WTC11 (cell line): Measurements from ENCODE around the gene CDKL5.

ENCODE experiments used
- AFF4 ChIP-seq: sonication (generic); formaldehyde crosslinking; IDR thresholded peaks from 2 replicates; pipeline ENCODE4 v1.8.1; 2023; ENCODE audit warnings: mild to moderate bottlenecking, missing genetic modification reagents, borderline replicate concordance
- CBFB ChIP-seq: sonication (generic); formaldehyde crosslinking; IDR thresholded peaks from 2 replicates; pipeline ENCODE4 v1.8.1; 2022; ENCODE audit warnings: mild to moderate bottlenecking, low read depth, missing genetic modification reagents
- CREB1 ChIP-seq: sonication (generic); formaldehyde crosslinking; IDR thresholded peaks from 2 replicates; pipeline ENCODE4 v1.8.0; 2023; ENCODE audit warnings: mild to moderate bottlenecking, missing genetic modification reagents
- FOXJ3 ChIP-seq: sonication (generic); formaldehyde crosslinking; IDR thresholded peaks from 2 replicates; pipeline ENCODE4 v1.9.0; 2021; ENCODE audit warnings: missing genetic modification reagents, mild to moderate bottlenecking, borderline replicate concordance
- HMGXB4 ChIP-seq: sonication (generic); formaldehyde crosslinking; IDR thresholded peaks from 2 replicates; pipeline ENCODE4 v1.8.1; 2023; ENCODE audit warnings: mild to moderate bottlenecking, moderate library complexity, missing genetic modification reagents
- SOX15 ChIP-seq: fragments of 250-450 bp; sonication (Bioruptor Pico); IDR thresholded peaks from 2 replicates; pipeline ENCODE4 v1.9.0; 2021; ENCODE audit warnings: mild to moderate bottlenecking
- ZBTB21 ChIP-seq: sonication (generic); formaldehyde crosslinking; IDR thresholded peaks from 2 replicates; pipeline ENCODE4 v1.8.1; 2023; ENCODE audit warnings: mild to moderate bottlenecking, missing genetic modification reagents, borderline replicate concordance
- ZNF423 ChIP-seq: fragments of 250-450 bp; sonication (Bioruptor Pico); IDR thresholded peaks from 2 replicates; pipeline ENCODE4 v2.1.2; 2022; ENCODE audit warnings: mild to moderate bottlenecking, moderate library complexity
- ZNF425 ChIP-seq: fragments of 250-450 bp; sonication (Bioruptor Pico); conservative IDR thresholded peaks from 2 replicates; pipeline ENCODE4 v1.9.0; 2021; ENCODE audit warnings: mild to moderate bottlenecking
- TF ChIP-seq, protein P1 (sequence below): fragments of 200-600 bp; IDR thresholded peaks from 2 replicates; pipeline ENCODE4 v1.8.0; 2022; ENCODE audit warnings: antibody characterized with exemption
- TF ChIP-seq, protein P2 (sequence below): sonication (generic); formaldehyde crosslinking; IDR thresholded peaks from 2 replicates; pipeline ENCODE4 v1.8.0; 2022; ENCODE audit warnings: mild to moderate bottlenecking, missing genetic modification reagents
- TF ChIP-seq, protein P3 (sequence below): sonication (generic); formaldehyde crosslinking; conservative IDR thresholded peaks from 2 replicates; pipeline ENCODE4 v1.8.1; 2022; ENCODE audit warnings: mild to moderate bottlenecking, missing genetic modification reagents

GRCh38 chrX:18652636-18653035 lies 227.2 kb downstream of the CDKL5 start:
- TF ChIP-seq, protein P1, sequence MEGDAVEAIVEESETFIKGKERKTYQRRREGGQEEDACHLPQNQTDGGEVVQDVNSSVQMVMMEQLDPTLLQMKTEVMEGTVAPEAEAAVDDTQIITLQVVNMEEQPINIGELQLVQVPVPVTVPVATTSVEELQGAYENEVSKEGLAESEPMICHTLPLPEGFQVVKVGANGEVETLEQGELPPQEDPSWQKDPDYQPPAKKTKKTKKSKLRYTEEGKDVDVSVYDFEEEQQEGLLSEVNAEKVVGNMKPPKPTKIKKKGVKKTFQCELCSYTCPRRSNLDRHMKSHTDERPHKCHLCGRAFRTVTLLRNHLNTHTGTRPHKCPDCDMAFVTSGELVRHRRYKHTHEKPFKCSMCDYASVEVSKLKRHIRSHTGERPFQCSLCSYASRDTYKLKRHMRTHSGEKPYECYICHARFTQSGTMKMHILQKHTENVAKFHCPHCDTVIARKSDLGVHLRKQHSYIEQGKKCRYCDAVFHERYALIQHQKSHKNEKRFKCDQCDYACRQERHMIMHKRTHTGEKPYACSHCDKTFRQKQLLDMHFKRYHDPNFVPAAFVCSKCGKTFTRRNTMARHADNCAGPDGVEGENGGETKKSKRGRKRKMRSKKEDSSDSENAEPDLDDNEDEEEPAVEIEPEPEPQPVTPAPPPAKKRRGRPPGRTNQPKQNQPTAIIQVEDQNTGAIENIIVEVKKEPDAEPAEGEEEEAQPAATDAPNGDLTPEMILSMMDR = no peak
- TF ChIP-seq HMGXB4 (CRISPR knock-in tag) (no peak), CBFB (CRISPR knock-in tag) (no peak), CREB1 (CRISPR knock-in tag) (no peak), ZNF425 (CRISPR knock-in tag) (no peak), ZNF423 (no peak), SOX15 (CRISPR knock-in tag) (no peak), FOXJ3 (CRISPR knock-in tag) (no peak), ZBTB21 (CRISPR knock-in tag) (no peak), AFF4 (CRISPR knock-in tag) (no peak)
- TF ChIP-seq, protein P2, sequence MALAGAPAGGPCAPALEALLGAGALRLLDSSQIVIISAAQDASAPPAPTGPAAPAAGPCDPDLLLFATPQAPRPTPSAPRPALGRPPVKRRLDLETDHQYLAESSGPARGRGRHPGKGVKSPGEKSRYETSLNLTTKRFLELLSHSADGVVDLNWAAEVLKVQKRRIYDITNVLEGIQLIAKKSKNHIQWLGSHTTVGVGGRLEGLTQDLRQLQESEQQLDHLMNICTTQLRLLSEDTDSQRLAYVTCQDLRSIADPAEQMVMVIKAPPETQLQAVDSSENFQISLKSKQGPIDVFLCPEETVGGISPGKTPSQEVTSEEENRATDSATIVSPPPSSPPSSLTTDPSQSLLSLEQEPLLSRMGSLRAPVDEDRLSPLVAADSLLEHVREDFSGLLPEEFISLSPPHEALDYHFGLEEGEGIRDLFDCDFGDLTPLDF (CRISPR knock-in tag) = no peak
- TF ChIP-seq, protein P3, sequence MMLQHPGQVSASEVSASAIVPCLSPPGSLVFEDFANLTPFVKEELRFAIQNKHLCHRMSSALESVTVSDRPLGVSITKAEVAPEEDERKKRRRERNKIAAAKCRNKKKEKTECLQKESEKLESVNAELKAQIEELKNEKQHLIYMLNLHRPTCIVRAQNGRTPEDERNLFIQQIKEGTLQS = no peak
